ENCODE results near the gene NCOA6.

The NCOA6 gene

DNA sequence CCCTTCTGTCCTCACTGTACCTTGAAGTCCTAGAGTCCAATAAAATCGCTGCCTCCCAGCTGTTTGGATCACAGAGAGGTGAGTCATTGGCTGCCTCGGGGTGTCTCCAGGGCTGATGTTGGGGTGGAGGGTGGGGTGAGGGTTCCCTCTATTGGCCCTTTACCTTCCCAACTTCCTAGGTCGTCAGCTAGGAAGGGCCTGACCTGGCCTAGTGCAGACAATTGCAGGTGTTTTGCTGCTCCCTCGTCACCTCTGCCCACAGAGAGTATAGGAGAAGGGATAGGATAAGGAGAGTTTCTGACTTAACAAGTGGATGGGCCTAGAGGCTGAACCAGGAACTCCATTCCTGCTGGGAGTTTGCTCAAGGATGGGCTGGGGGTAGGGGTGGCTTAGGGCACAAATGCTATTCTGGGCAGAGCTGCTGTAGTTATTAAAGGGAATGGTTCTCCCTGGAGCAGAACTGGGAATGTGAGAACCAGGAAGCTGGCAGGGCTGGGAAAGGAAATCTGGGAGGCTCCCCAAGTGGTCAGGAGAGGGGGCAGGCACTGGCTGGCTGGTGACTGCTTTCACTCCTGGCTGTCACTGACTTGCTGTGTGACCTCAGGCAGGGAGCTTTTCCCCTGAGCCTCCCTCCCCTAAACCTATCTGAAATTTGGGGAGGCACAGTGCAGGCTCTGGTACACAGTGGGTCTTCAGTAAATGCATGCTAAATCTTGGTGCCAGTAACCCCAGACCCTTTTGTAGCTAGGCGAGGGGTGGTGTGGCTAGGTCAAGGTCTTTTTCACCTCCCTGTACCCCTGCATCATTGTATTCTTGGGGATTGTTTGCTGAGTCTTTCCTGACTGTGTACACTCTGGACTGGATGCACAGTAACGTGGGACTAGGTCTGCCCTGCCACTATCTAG lies 119.8 kb downstream of the NCOA6 start:
- no peaks in the 10 kb centered on the region for H3K9me3 ChIP-seq (replicated peaks; ENCODE audit: insufficient read depth, low read length)
- peaks cover 9% of the 10 kb centered on the region; the same call in 1 of the 2 replicates for H3K4me1 ChIP-seq (ENCODE audit: low read length)
- no peaks in the 10 kb centered on the region for H3K27me3 ChIP-seq (replicated peaks; ENCODE audit: insufficient read depth, low read length)
- H2AFZ ChIP-seq (ENCODE audit: low read length), result no peak overlapping the region
- TF ChIP-seq, protein P1, sequence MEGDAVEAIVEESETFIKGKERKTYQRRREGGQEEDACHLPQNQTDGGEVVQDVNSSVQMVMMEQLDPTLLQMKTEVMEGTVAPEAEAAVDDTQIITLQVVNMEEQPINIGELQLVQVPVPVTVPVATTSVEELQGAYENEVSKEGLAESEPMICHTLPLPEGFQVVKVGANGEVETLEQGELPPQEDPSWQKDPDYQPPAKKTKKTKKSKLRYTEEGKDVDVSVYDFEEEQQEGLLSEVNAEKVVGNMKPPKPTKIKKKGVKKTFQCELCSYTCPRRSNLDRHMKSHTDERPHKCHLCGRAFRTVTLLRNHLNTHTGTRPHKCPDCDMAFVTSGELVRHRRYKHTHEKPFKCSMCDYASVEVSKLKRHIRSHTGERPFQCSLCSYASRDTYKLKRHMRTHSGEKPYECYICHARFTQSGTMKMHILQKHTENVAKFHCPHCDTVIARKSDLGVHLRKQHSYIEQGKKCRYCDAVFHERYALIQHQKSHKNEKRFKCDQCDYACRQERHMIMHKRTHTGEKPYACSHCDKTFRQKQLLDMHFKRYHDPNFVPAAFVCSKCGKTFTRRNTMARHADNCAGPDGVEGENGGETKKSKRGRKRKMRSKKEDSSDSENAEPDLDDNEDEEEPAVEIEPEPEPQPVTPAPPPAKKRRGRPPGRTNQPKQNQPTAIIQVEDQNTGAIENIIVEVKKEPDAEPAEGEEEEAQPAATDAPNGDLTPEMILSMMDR (IDR thresholded peaks at IDR 0.05; ENCODE audit: low read length), result peak; percentile 18; the same call in 1 of the 2 replicates
- no peak for TF ChIP-seq EZH2phosphoT487 (IDR thresholded peaks at IDR 0.05; ENCODE audit: low read length)
- no peak overlapping the region for H3K27ac ChIP-seq (ENCODE audit: low read length)
- H3K9me2 ChIP-seq (replicated peaks; ENCODE audit: insufficient read depth, low read length), result no peaks in the 10 kb centered on the region
- H4K20me1 ChIP-seq (ENCODE audit: insufficient read depth, low read length), result no peaks in the 10 kb centered on the region
- peak overlapping the region; percentile 100; the same call in 1 of the 2 replicates for H3K4me2 ChIP-seq (ENCODE audit: low read depth, low read length)
- DNase-seq, result no peak
- peaks cover 16% of the 10 kb centered on the region; the same call in 1 of the 2 replicates for H3F3A ChIP-seq (ENCODE audit: insufficient read depth, low read length)
- no peaks in the 10 kb centered on the region; the same call in 1 of the 2 replicates for H3K79me2 ChIP-seq (ENCODE audit: low read length)
- H3K36me3 ChIP-seq (replicated peaks; ENCODE audit: insufficient read depth, low read length), result no peaks in the 10 kb centered on the region
- H3K4me3 ChIP-seq (ENCODE audit: low read length), result peak overlapping the region; percentile 89; the same call in 1 of the 2 replicates
- peak overlapping the region; percentile 83; the same call in 1 of the 2 replicates for H3K9ac ChIP-seq (ENCODE audit: low read length)

DNA sequence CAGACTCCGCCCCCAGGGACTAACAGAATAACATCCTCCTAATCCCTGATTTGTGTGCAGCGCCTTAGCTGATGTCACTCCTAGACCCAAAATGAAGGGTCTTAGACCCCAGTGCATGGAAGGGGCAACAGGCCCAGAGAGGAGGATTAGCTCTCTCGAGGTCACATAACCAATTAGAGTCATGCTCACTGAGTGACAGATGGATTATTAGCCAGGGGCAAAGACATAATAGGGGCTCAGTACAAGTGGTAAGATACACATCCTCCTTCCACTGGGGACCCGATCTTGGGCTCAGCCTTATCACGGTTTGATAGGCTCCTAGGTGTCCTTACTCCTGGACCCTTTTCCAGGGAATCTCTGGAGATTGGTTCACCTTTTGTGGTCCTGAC lies 120.4 kb downstream of the NCOA6 start:
- Histone ChIP-seq H3K27me3 (replicated peaks; ENCODE audit: insufficient read depth, low read length) (no peaks in the 10 kb centered on the region), H3K4me1 (ENCODE audit: low read length) (peaks cover 7% of the 10 kb centered on the region; the same call in 1 of the 2 replicates)

DNA sequence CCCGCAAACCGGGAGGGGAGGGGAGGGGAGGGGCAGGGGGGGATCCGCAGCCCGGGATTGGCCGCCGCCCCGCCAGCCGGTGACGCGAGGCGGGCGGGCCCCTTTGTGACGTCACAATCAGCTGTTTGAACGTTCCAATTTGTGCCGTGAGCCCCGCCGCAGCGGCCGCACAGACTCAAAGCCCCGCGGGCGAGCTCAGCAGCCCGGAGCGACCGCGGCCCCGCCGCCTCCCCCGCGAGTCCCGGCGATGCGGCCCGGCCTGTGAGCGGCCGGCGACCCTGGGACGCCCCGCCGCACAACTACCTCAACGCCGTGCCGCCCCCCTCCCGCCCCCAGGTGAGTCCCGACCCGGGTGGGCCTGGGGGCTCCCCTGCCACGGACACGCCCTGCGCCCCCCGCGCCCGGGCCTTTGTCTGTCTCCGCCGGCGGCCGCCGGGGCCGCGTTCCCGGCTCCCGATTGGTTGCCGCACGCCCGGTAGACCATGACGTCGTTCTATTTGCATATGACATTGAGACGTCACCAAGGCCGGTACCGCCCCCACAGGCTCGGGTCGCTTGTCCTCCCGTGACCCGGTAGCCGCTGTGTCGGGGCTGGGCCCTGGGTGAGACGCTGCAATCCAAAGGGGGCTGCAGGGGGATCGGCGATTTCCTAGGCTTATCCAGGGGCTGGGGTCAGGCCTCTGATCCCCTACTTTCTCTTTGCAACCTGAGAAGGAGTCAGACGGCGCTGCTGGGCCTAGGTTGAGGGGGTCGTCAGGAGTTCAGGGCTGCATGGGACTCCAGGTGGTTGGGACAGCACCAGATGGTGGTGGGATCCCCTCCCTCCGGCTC lies 121.1 kb downstream of the NCOA6 start, which contains the start of gene TP53INP2:
TP53INP2 (plus strand) TSS at position 168 of the 831 bp plus-strand sequence. CDS start 4,396 bp downstream, outside the sequence.
- DNase-seq, result peak; percentile 91
- no peak for TF ChIP-seq EZH2 (optimal IDR thresholded peaks at IDR 0.05; ENCODE audit: low read depth, low read length)
- no peaks in the 10 kb centered on the region for H4K20me1 ChIP-seq (ENCODE audit: insufficient read depth, low read length)
- no peaks in the 10 kb centered on the region for H3K9me2 ChIP-seq (replicated peaks; ENCODE audit: insufficient read depth, low read length)
- H3K27ac ChIP-seq (ENCODE audit: low read length), result peak within 1 kb of the TSS; percentile 63; the same call in 1 of the 2 replicates
- no peaks in the 10 kb centered on the region for H3K9me3 ChIP-seq (replicated peaks; ENCODE audit: insufficient read depth, low read length)
- H2AFZ ChIP-seq (ENCODE audit: low read length), result peak within 1 kb of the TSS; percentile 97
- H3K27me3 ChIP-seq (replicated peaks; ENCODE audit: insufficient read depth, low read length), result no peaks in the 10 kb centered on the region
- H3F3A ChIP-seq (ENCODE audit: insufficient read depth, low read length), result peaks cover 16% of the 10 kb centered on the region; the same call in 1 of the 2 replicates
- no peaks in the 10 kb centered on the region for H3K79me2 ChIP-seq (ENCODE audit: low read length)
- H3K4me1 ChIP-seq (ENCODE audit: low read length), result peaks cover 7% of the 10 kb centered on the region; the same call in 1 of the 2 replicates
- H3K4me3 ChIP-seq (ENCODE audit: low read length), result peak within 1 kb of the TSS; percentile 89
- H3K9ac ChIP-seq (ENCODE audit: low read length), result peak within 1 kb of the TSS; percentile 83
- H3K36me3 ChIP-seq (replicated peaks; ENCODE audit: insufficient read depth, low read length), result no peaks in the 10 kb centered on the region
- H3K4me2 ChIP-seq (ENCODE audit: low read depth, low read length), result peak within 1 kb of the TSS; percentile 100

More for the DNA sequence above, 120.4 kb downstream of the NCOA6 start:
- no peaks in the 10 kb centered on the region for H3K9me3 ChIP-seq (replicated peaks; ENCODE audit: insufficient read depth, low read length)
- H3F3A ChIP-seq (ENCODE audit: insufficient read depth, low read length), result peaks cover 16% of the 10 kb centered on the region; the same call in 1 of the 2 replicates
- TF ChIP-seq, protein P1 (IDR thresholded peaks at IDR 0.05; ENCODE audit: low read length), result no peak
- TF ChIP-seq EZH2phosphoT487 (IDR thresholded peaks at IDR 0.05; ENCODE audit: low read length), result no peak
- no peak for TF ChIP-seq EZH2 (optimal IDR thresholded peaks at IDR 0.05; ENCODE audit: low read depth, low read length)
- H3K4me3 ChIP-seq (ENCODE audit: low read length), result peak overlapping the region; percentile 89
- H3K9ac ChIP-seq (ENCODE audit: low read length), result peak overlapping the region; percentile 83
- peak overlapping the region; percentile 100 for H3K4me2 ChIP-seq (ENCODE audit: low read depth, low read length)
- H3K79me2 ChIP-seq (ENCODE audit: low read length), result no peaks in the 10 kb centered on the region
- no peak for DNase-seq
- H3K9me2 ChIP-seq (replicated peaks; ENCODE audit: insufficient read depth, low read length), result no peaks in the 10 kb centered on the region
- no peaks in the 10 kb centered on the region for H3K36me3 ChIP-seq (replicated peaks; ENCODE audit: insufficient read depth, low read length)
- H3K27ac ChIP-seq (ENCODE audit: low read length), result peak overlapping the region; percentile 63; the same call in 1 of the 2 replicates
- H4K20me1 ChIP-seq (ENCODE audit: insufficient read depth, low read length), result no peaks in the 10 kb centered on the region
- H2AFZ ChIP-seq (ENCODE audit: low read length), result peak overlapping the region; percentile 81

Measured in MM.1S (cell line).